NCI-H1105 treated with DMSO at 0.1 percent for 48 hours (cell line): ENCODE results near the gene RUSF1.
"Not testable (repeated sequence)": the region's sequence is repeated elsewhere in the genome, so short reads cannot be mapped to it uniquely, and the experiment has no call there.

Experiments
- DNase-seq: peaks from one replicate; lab custom pipeline; 2025; lab: John Stamatoyannopoulos, UW

RUSF1 gene

DNA sequence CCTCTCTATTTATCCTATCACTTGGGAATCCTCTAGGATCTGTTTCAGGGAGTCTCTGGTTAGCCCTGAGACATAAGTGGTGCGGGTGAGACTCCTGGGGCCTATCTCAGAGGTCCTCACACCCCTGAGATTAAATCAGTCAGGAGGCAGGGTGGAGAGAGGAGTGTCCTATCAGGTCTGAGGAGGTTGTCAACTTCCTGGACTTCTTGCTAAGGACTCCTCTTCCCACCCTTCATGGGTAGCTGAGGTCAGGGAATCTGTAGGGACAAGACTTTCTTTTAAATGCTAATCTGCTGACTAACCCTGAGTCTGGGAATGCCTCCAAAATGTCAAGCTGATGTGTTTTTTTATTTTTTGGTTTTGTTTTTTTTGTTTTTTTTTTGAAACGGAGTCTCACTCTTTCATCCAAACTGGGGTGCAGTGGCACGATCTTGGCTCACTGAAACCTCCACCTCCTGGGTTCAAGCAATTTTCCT, 55.5 kb downstream of the RUSF1 start:
- DNase-seq, result no peak

DNA sequence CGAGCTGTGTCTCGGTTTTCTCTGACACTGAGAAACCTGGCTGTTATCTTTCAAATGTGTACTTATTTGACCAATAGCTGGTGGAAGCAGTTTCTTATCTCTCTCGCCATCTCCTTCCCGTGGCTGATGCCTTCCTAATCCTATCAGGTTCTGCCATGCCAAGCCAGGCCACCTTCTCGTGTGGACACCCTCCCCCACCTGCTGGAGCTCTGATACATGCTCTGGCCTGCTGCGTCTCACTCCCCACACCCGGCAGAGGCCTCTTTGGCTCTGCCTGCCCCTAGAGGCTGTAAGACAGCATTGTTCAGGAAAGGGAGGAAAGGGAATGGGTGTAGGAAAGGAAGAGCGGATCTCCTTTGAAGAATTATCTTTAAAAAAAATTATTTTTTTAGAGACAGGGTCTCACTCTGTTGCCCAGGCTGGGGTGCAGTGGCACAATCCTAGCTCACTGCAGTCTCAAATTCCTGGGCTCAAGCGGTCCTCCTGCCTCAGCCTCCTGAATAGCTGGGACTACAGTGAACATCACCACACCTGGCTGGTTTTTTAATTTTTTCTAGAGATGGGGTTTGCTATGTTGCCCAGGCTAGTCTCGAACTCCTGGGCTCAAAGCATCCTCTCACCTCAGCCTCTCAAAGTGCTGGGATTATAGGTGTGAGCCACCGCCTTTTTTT, 56.4 kb downstream of the RUSF1 start:
- peak; percentile 22 for DNase-seq

DNA sequence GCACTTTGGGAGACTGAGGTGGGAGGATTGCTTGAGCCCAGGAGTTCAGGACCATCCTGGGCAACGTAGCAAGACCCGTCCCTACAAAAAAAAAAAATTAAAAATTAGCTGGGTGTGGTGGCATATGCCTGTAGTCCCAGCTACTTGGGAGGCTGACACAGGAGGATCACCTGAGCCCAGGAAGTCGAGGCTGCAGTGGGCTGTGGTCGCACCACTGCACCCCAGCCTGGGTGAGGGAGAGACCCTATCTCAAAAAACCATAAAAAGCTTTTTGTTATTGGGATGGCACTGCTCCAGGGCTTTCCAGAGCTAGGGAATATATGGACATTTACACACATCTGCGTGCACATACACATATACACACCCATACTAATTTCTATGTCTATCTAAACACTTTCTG, 57.0 kb downstream of the RUSF1 start:
- no peak for DNase-seq

DNA sequence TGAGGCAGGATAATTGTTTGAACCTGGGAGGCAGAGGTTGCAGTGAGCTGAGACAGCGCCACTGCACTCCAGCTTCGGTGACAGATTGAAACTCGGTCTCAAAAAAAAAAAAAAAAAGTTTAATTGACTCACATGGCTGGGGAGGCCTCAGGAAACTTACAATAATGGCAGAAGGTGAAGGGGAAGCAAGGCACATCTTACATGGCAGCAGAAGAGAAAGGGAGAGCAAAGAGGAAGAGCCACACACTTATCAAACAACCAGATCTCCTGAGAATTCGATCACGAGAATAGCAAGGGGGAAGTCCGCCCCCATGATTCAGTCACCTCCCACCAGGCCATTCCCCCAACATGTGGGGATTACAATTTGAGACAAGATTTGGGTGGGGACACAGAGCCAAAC, 62.3 kb downstream of the RUSF1 start:
- DNase-seq, result not testable (repeated sequence)

DNA sequence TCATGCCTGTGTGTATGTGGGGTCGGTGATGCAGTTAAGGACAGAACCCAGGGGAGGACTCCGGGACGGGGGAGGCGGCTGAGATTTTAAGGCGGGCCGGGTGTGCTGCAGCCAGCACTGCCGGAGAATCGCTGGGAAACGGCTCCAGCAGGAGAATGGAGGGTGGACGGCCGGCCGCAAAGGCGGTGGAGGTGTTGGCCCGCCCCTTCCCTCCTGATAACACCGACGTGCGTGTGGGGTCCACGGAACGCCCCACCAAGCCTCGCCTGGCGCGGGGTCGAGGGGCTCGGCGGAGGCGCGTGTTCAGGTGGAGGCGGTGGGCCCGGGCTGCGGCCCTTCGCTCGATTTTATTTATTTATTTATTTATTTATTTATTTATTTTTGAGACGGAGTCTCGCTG, 66.2 kb downstream of the RUSF1 start:
- DNase-seq, result no peak

DNA sequence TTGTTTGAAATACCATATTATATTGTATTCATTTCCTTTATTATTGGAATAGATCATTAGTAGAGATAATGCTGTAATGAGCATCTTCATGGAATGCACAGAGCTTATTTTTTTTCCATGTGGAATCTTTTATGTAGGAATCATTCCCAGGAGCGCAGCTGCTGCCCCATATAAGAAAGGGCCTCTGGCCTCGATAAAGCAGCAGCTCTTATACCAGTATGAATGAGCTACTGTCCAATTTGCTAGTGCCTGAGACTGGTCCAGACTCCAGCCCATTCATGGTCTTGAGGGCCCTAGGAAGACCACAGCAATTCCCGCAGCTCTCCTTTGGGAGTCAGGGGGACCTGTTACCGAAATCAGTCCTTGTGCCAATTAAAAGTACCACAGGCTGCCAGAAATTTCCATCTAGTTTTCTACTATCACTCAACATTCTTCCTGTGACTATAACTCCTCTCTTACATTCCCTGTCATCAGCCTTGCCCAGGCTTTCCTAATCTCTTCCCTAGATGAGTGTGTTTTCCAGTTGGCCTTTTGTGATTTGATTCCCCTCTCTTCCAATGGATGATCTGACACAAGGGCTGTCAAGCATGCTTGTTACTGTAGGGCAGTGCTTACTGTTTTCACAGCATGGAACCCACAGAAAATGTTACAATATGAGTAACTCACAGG, 67.5 kb downstream of the RUSF1 start:
- no peak for DNase-seq

DNA sequence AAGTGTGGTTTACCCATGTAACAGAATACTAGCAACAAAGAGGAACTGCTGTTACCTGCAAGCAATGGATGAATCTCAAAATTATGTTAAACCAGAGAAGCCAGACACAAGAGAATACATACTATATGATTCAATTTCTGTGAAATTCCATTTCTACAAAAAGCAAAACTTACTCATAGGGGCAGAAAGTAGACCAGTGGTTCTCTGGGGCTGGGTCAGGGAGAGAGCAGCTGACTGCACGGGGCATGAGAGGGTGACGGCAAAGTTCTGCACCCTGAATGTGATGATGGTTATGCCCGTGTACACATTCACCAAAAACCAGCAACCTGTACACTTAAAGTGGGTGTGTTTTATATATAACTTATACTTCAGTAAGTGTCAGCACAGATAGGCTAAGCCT, 68.7 kb downstream of the RUSF1 start:
- no peak for DNase-seq
